Ishikawa (cell line): ENCODE results near the gene AQP12B.

Experiments used
- CEBPB ChIP-seq: IDR thresholded peaks from 2 replicates; pipeline ENCODE4 v1.6.1; 2012
- CREB1 ChIP-seq: IDR thresholded peaks from 2 replicates; pipeline ENCODE4 v1.6.1; 2012; ENCODE audit warnings: low read depth
- EGR1 ChIP-seq: IDR thresholded peaks from 2 replicates; pipeline ENCODE4 v1.6.1; 2012
- EP300 ChIP-seq: IDR thresholded peaks from 2 replicates; pipeline ENCODE4 v1.6.1; 2012; ENCODE audit warnings: borderline replicate concordance
- FOXM1 ChIP-seq: IDR thresholded peaks from 2 replicates; pipeline ENCODE4 v1.6.1; 2012; ENCODE audit warnings: low read depth, borderline replicate concordance
- NFIC ChIP-seq: IDR thresholded peaks from 2 replicates; pipeline ENCODE4 v1.6.1; 2012
- RAD21 ChIP-seq: IDR thresholded peaks from 2 replicates; pipeline ENCODE4 v1.6.1; 2012; ENCODE audit warnings: low read depth
- REST ChIP-seq: IDR thresholded peaks from 2 replicates; pipeline ENCODE4 v1.6.1; 2012; ENCODE audit warnings: low read depth, mild to moderate bottlenecking
- TAF1 ChIP-seq: IDR thresholded peaks from 2 replicates; pipeline ENCODE4 v1.6.1; 2012; ENCODE audit warnings: low read depth, mild to moderate bottlenecking
- TCF12 ChIP-seq: IDR thresholded peaks from 2 replicates; pipeline ENCODE4 v1.6.1; 2012; ENCODE audit warnings: low read depth
- TEAD4 ChIP-seq: IDR thresholded peaks from 2 replicates; pipeline ENCODE4 v1.6.1; 2012
- USF1 ChIP-seq: IDR thresholded peaks from 2 replicates; pipeline ENCODE4 v1.6.1; 2012
- YY1 ChIP-seq: IDR thresholded peaks from 2 replicates; pipeline ENCODE4 v1.6.1; 2012; ENCODE audit warnings: low read depth
- ZBTB7A ChIP-seq: IDR thresholded peaks from 2 replicates; pipeline ENCODE4 v1.6.1; 2012; ENCODE audit warnings: low read depth
- TF ChIP-seq, protein P1 (sequence below): IDR thresholded peaks from 2 replicates; pipeline ENCODE4 v1.6.1; 2012

Gene AQP12B

GRCh38 chr2:240648650-240649275, 33.9 kb downstream of the AQP12B start:
- TF ChIP-seq ZBTB7A (no peak), CEBPB (no peak), REST (no peak), RAD21 (no peak), FOXM1 (no peak), EGR1 (no peak), TEAD4 (no peak)
- TF ChIP-seq, protein P1, sequence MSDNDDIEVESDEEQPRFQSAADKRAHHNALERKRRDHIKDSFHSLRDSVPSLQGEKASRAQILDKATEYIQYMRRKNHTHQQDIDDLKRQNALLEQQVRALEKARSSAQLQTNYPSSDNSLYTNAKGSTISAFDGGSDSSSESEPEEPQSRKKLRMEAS, result no peak

DNA sequence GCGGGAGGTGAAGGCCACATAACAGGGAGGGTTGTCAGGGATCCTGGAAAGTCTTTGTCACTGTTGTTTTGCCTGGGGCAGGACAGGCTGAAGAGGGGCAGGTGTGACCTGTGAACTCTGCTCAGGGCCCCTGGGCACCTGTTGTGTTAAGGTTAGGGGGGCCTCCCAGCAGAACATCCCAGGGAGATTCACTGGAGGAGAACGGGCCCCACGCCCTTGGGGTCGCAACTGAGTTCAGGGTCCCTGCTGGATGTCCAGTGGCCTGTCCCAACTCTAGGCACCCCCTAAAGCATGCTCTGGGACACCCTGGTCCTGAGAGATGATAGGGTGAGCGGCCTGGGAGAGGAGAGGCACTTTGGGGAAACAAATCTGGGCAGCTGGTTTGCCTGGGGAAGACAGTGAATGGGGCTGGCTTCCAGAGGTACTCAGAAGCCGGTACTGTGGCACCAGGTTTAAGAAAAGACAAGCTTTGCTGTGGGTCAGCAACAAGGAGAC, 34.5 kb downstream of the AQP12B start:
- TF ChIP-seq TCF12 (no peak), RAD21 (no peak), CREB1 (no peak), YY1 (no peak), FOXM1 (no peak), CEBPB (no peak), REST (no peak), NFIC (no peak), ZBTB7A (no peak), TEAD4 (no peak), EGR1 (no peak), EP300 (no peak), TAF1 (no peak), USF1 (no peak)
- TF ChIP-seq, protein P1, result no peak

GRCh38 chr2:240647503-240648154, 35.1 kb downstream of the AQP12B start:
- TF ChIP-seq ZBTB7A (no peak), FOXM1 (no peak), TEAD4 (no peak), TCF12 (no peak), NFIC (no peak), REST (no peak), USF1 (no peak), RAD21 (no peak), YY1 (no peak), CREB1 (no peak), CEBPB (no peak)
- TF ChIP-seq, protein P1, result no peak

- TF ChIP-seq CREB1, result no peak
Measured at GRCh38 chr2:240646900-240647502, 35.7 kb downstream of the AQP12B start.
